Body of pancreas (tissue), 4 donors: ENCODE results near the gene ICE1. TPM values are rescaled to one million over a fixed set of nuclear protein-coding genes. Genes with fewer than 3 reads are reported as not detected.
"Not testable (repeated sequence)": the region's sequence is repeated elsewhere in the genome, so short reads cannot be mapped to it uniquely, and the experiment has no call there.

Source experiments
- ATAC-seq: fragments of 150-250 bp; one replicate; pipeline ENCODE4 v1.9.1; 2016
- DNase-seq, 4 donors: peaks; one replicate each; pipeline ENCODE4 v3.0.0-alpha.2; 2019
- H3K27ac ChIP-seq, 4 donors: fragments of 200-600 bp; sonication (generic); 1 replicate in 3 of 4; 2 replicates in 1 of 4; pipeline versions ENCODE4 v1.5.1 to v1.6.1; 2016 to 2019; ENCODE audit warnings: mild to moderate bottlenecking in 1 of 4, mixed read lengths in 1 of 4, moderate library complexity in 1 of 4
- H3K27me3 ChIP-seq, 2 donors: fragments of 200-600 bp; sonication (generic); one replicate each; pipeline ENCODE4 v1.6.0; 2016; ENCODE audit warnings: mild to moderate bottlenecking in 1 of 2
- H3K36me3 ChIP-seq, 2 donors: fragments of 200-600 bp; sonication (generic); replicated peaks in 1 of 2; 2 replicates each; pipeline ENCODE4 v1.5.1; 2016; ENCODE audit warnings: low read depth in 2 of 2; ENCODE audit not compliant: insufficient read depth in 1 of 2
- H3K4me1 ChIP-seq: fragments of 200-600 bp; sonication (generic); one replicate; pipeline ENCODE4 v1.6.0; 2016
- H3K4me3 ChIP-seq, 2 donors: fragments of 200-600 bp; sonication (generic); 1 replicate in 1 of 2; 2 replicates in 1 of 2; pipeline ENCODE4 v1.5.1; 2016 to 2019
- H3K9me3 ChIP-seq, 3 donors: fragments of 200-600 bp; sonication (generic); 1 replicate in 2 of 3; 2 replicates in 1 of 3; pipeline ENCODE4 v1.5.1; 2016
- POLR2A ChIP-seq, 3 donors: fragments of 450-650 bp; IDR thresholded peaks; one replicate each; pipeline ENCODE4 v1.6.1; 2016; ENCODE audit warnings: antibody characterized with exemption in 3 of 3, mild to moderate bottlenecking in 2 of 3
- WGBS, 2 donors: methylation state at CpG; one replicate each; pipeline ENCODE4 v1.1.5; 2017; 5-methylcytosine and 5-hydroxymethylcytosine counted together
- intact Hi-C: fragments of 100-400 bp; cut with DNase I; formaldehyde crosslinking; loops from one replicate; pipeline ENCODE4 v1.15.1; 2023
- total RNA-seq, 2 donors: library from RNA; depleted of rRNA; stranded (reverse); fragments of >200 nt; gene quantifications; one replicate each; pipeline ENCODE4 v1.1.0, GENCODE V29; 2016
- TF ChIP-seq, protein P1 (sequence below), 7 experiments: fragments of 450-650 bp in 4 of 7; fragments of 200-600 bp in 3 of 7; sonication (generic) in 3 of 7; IDR thresholded peaks; one replicate each; pipeline ENCODE4 v1.5.1; 2016 to 2019; ENCODE audit warnings: antibody characterized with exemption in 7 of 7

ICE1 gene
- total RNA-seq, 2 donors from 2014 or later, result 13.5 to 15.6 TPM

- DNase-seq, result no peak
- Histone ChIP-seq H3K4me1 (no peaks in the 10 kb centered on the region), H3K27me3 (no peaks in the 10 kb centered on the region), H3K4me3 (no peak overlapping the region), H3K36me3 (no peaks in the 10 kb centered on the region), H3K27ac (no peak overlapping the region), H3K9me3 (no peaks in the 10 kb centered on the region)
- 85 to 86% methylated on average over 11 of the region's 11 CpGs for WGBS, 2 donors
- ATAC-seq, result no peak
- no peak for TF ChIP-seq POLR2A (IDR thresholded peaks at IDR 0.05)
- TF ChIP-seq, protein P1, sequence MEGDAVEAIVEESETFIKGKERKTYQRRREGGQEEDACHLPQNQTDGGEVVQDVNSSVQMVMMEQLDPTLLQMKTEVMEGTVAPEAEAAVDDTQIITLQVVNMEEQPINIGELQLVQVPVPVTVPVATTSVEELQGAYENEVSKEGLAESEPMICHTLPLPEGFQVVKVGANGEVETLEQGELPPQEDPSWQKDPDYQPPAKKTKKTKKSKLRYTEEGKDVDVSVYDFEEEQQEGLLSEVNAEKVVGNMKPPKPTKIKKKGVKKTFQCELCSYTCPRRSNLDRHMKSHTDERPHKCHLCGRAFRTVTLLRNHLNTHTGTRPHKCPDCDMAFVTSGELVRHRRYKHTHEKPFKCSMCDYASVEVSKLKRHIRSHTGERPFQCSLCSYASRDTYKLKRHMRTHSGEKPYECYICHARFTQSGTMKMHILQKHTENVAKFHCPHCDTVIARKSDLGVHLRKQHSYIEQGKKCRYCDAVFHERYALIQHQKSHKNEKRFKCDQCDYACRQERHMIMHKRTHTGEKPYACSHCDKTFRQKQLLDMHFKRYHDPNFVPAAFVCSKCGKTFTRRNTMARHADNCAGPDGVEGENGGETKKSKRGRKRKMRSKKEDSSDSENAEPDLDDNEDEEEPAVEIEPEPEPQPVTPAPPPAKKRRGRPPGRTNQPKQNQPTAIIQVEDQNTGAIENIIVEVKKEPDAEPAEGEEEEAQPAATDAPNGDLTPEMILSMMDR (IDR thresholded peaks at IDR 0.05), result no peak
- intact Hi-C loops, result no loop called here
Measured at GRCh38 chr5:5384660-5385330, 37.7 kb upstream of the ICE1 start.

GRCh38 chr5:5385331-5385662 is 37.2 kb upstream of the ICE1 start:
- DNase-seq, result no peak
- Histone ChIP-seq H3K27ac (no peak overlapping the region), H3K27me3 (no peaks in the 10 kb centered on the region), H3K9me3 (no peaks in the 10 kb centered on the region), H3K4me1 (no peaks in the 10 kb centered on the region), H3K4me3 (no peak overlapping the region), H3K36me3 (no peaks in the 10 kb centered on the region)
- WGBS, 2 donors, result 65 to 91% methylated on average over 8 of the region's 8 CpGs
- intact Hi-C loops, result no loop called here
- ATAC-seq, result no peak
- TF ChIP-seq, protein P1 (IDR thresholded peaks at IDR 0.05), result no peak
- no peak for TF ChIP-seq POLR2A (IDR thresholded peaks at IDR 0.05)

- no peaks in the 10 kb centered on the region for H3K4me1 ChIP-seq
- no peak for ATAC-seq
- no peaks in the 10 kb centered on the region for H3K27me3 ChIP-seq
- H3K4me3 ChIP-seq, result no peak overlapping the region
- H3K9me3 ChIP-seq, result no peaks in the 10 kb centered on the region
- 93 to 95% methylated on average over 2 of the region's 2 CpGs for WGBS, 2 donors
- TF ChIP-seq, protein P1 (IDR thresholded peaks at IDR 0.05), result no peak
- no peak for TF ChIP-seq POLR2A (IDR thresholded peaks at IDR 0.05)
- DNase-seq, result no peak
- H3K27ac ChIP-seq, result no peak overlapping the region
- intact Hi-C loops, result no loop called here
- no peaks in the 10 kb centered on the region for H3K36me3 ChIP-seq
Measured at GRCh38 chr5:5386329-5386728, 36.1 kb upstream of the ICE1 start.

GRCh38 chr5:5387192-5387591 is 35.3 kb upstream of the ICE1 start:
- Histone ChIP-seq H3K9me3 (no peaks in the 10 kb centered on the region), H3K27ac (no peak overlapping the region), H3K4me3 (no peak overlapping the region), H3K27me3 (no peaks in the 10 kb centered on the region), H3K4me1 (no peaks in the 10 kb centered on the region), H3K36me3 (no peaks in the 10 kb centered on the region)
- DNase-seq (no peak), ATAC-seq (no peak)
- TF ChIP-seq, protein P1 (IDR thresholded peaks at IDR 0.05), result no peak
- TF ChIP-seq POLR2A (IDR thresholded peaks at IDR 0.05), result no peak
- 81 to 87% methylated on average over 2 of the region's 2 CpGs for WGBS, 2 donors
- intact Hi-C loops, result no loop called here

GRCh38 chr5:5387777-5388176 is 34.7 kb upstream of the ICE1 start:
- intact Hi-C loops, result no loop called here
- Histone ChIP-seq H3K4me1 (no peaks in the 10 kb centered on the region), H3K9me3 (no peaks in the 10 kb centered on the region), H3K4me3 (no peak overlapping the region), H3K27ac (no peak overlapping the region), H3K27me3 (no peaks in the 10 kb centered on the region), H3K36me3 (no peaks in the 10 kb centered on the region)
- WGBS, 2 donors, result 6 to 12% methylated on average over 1 of the region's 1 CpG
- TF ChIP-seq POLR2A (IDR thresholded peaks at IDR 0.05), result no peak
- TF ChIP-seq, protein P1 (IDR thresholded peaks at IDR 0.05), result no peak
- DNase-seq (no peak), ATAC-seq (no peak)

GRCh38 chr5:5390121-5390869 is 32.2 kb upstream of the ICE1 start:
- H3K36me3 ChIP-seq, H3K4me3 ChIP-seq, H3K4me1 ChIP-seq, H3K9me3 ChIP-seq, H3K27me3 ChIP-seq, intact Hi-C loops, H3K27ac ChIP-seq: not testable (repeated sequence)
- ATAC-seq, result peak; percentile 40
- 85 to 93% methylated on average over 7 to 12 of the region's 12 CpGs for WGBS, 2 donors
- DNase-seq, result peak in 2 of 4 donors; percentile 11 to 31

DNA sequence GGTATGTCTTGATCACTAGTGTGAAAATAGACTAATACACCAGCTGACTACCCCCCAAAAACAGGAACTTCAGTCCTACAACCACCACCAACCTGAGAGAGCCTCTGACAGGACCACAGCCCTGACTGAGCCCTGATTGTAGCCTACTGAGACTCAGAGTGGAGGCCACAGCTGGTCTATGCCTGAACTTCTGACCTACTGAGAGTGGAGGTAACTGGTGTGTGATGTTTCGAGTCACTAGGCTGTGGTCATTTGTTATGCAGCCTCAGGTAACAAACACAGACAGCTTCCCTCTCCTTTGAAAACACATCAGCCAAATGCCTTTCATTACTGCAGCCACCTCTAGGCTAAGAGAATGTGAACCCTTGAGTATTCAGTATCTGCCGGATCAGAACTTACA is 30.0 kb upstream of the ICE1 start:
- not testable (repeated sequence) for H3K4me3 ChIP-seq

More for the DNA sequence above, 30.0 kb upstream of the ICE1 start:
- H3K27me3 ChIP-seq, H3K9me3 ChIP-seq, DNase-seq, H3K36me3 ChIP-seq, ATAC-seq, H3K4me1 ChIP-seq, H3K27ac ChIP-seq, intact Hi-C loops: not testable (repeated sequence)
- 80 to 91% methylated on average over 1 to 2 of the region's 2 CpGs for WGBS, 2 donors
